ENCODE data around the gene CBFA2T3.

CBFA2T3 gene

GRCh38 chr16:88830783-88831182 lies 146.2 kb downstream of the CBFA2T3 start:
- DNase-seq = no peak

DNA sequence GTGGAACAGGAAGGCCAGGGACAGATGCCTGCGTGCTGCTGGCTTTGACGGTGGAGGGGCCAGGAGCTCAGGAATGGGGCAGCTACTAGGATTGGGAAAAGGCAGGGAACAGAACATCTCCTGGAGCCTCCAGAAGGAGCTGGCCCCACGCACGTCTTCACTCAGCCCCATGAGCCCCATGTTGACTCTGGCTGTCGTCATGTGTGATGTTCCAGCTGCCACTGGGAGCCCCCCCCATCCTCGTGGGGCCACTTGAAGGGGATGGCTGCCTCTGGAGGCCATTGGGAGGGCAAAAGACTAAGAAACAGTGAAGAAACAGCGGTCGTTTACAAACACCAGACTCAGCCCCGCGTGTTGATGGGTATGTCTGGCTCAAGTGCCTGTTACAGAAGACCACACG lies 146.7 kb downstream of the CBFA2T3 start:
- DNase-seq = no peak

GRCh38 chr16:88828711-88829110 lies 148.3 kb downstream of the CBFA2T3 start:
- DNase-seq = no peak

DNA sequence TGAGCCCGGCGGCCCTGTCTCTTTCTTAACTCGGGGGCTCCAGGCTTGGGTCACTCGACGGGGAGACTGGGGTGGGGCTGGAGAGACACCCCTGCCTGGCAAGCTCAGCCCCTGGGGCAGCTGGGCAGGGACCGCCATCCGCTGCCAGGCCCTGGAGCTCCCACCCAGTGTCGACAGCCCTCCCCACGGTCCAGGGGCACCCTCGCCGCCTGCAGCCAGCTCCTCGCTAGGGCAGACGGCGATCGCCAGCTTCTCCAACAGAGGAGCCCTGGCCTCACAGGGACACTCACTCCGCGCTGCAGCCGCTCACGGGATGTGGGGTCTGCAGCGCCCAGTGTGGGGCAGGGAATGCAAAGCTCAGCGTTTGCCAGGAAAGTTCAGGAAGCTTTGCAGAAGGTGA lies 149.3 kb downstream of the CBFA2T3 start:
- DNase-seq = no peak

DNA sequence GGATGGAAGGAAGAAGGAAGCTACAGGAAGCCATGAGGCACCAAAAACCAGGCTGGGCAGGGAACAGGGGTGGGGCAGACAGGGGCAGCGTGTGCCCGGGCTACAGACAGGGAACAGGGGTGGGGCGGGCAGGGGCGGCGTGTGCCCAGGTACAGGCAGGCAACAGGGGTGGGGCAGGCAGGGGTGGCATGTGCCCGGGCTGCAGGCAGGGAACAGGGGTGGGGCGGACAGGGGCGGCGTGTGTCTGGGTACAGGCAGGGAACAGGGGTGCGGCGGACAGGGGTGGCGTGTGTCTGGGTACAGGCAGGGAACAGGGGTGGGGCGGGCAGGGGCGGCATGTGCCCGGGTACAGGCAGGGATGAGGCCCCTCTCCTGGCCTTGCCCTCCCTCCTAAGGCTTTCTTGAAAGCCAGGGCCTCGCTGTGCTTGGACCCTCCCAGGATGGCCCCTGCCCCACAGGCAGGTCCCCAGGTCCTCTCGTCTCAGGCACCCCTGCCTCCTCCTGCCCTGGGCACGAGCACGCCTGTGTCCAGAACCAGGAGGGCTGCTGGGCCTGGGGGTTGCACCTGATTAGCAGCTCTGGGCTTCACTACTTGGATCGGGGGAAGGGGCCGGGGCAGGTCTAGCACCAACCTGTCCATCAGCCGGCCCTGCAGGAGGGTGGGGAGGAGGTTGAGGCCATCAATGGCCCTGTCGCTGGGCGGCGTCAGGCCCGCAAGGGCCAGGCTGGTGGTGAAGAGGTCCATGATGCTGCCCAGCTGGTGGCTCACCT lies 150.8 kb downstream of the CBFA2T3 start:
- no peak for DNase-seq

GRCh38 chr16:88825146-88825545 lies 151.9 kb downstream of the CBFA2T3 start:
- DNase-seq = no peak

Data from CD4-positive, alpha-beta T cell treated with Interferon alpha-2 for 1 hour (primary cell).